Vagina (tissue), 2 donors: ENCODE measurements around the gene CALM3. TPM values are rescaled to one million over a fixed set of nuclear protein-coding genes. Genes with fewer than 3 reads are reported as not detected.

ENCODE experiments used
- DNase-seq, 2 donors: peaks; one replicate each; pipeline ENCODE4 v3.0.0-alpha.2; 2017; ENCODE audit errors: extremely low spot score in 2 of 2
- H3K27ac ChIP-seq: fragments of 200-600 bp; sonication (generic); one replicate; pipeline ENCODE4 v1.5.1; 2019
- H3K27me3 ChIP-seq: fragments of 200-600 bp; sonication (generic); one replicate; pipeline ENCODE4 v1.5.1; 2019
- H3K36me3 ChIP-seq, 2 donors: fragments of 200-600 bp; sonication (generic); one replicate each; pipeline ENCODE4 v1.5.1; 2017 to 2019
- H3K4me1 ChIP-seq: fragments of 200-600 bp; sonication (generic); one replicate; pipeline ENCODE4 v1.5.1; 2019
- H3K4me3 ChIP-seq, 2 donors: fragments of 200-600 bp; sonication (generic); 1 replicate in 1 of 2; 2 replicates in 1 of 2; pipeline ENCODE4 v1.5.1; 2016 to 2019
- H3K9me3 ChIP-seq: fragments of 200-600 bp; sonication (generic); one replicate; pipeline ENCODE4 v1.5.1; 2019
- CTCF ChIP-seq, 3 experiments: fragments of 450-650 bp in 2 of 3; fragments of 200-600 bp in 1 of 3; sonication (generic) in 1 of 3; IDR thresholded peaks; one replicate each; pipeline ENCODE4 v1.5.1; 2017 to 2019; ENCODE audit warnings: antibody characterized with exemption in 3 of 3, mild to moderate bottlenecking in 2 of 3, moderate library complexity in 2 of 3
- POLR2A ChIP-seq, 2 donors: fragments of 450-650 bp; IDR thresholded peaks; one replicate each; pipeline ENCODE4 v1.6.1; 2017; ENCODE audit warnings: antibody characterized with exemption in 2 of 2, mild to moderate bottlenecking in 2 of 2, moderate library complexity in 2 of 2
- POLR2AphosphoS5 ChIP-seq, 2 donors: sonication (generic); formaldehyde crosslinking; IDR thresholded peaks; one replicate each; pipeline ENCODE4 v1.9.0; 2017; ENCODE audit warnings: antibody characterized with exemption in 2 of 2, mild to moderate bottlenecking in 2 of 2, low read depth in 1 of 2; ENCODE audit not compliant: insufficient read depth in 1 of 2
- intact Hi-C: fragments of 100-400 bp; cut with DNase I; formaldehyde crosslinking; loops from one replicate; pipeline ENCODE4 v1.15.1; 2023
- total RNA-seq: library from RNA; depleted of rRNA; stranded (reverse); fragments of >200 nt; gene quantifications from one replicate; pipeline ENCODE4 v1.2.3, GENCODE V29; 2016

Gene CALM3
- total RNA-seq, 1 donor from 2014 or later: 105 TPM

- H3K27me3 ChIP-seq: no peaks in the 10 kb centered on the region
- DNase-seq: no peak
- no peak overlapping the region for H3K27ac ChIP-seq
- H3K4me1 ChIP-seq: peaks cover 50% of the 10 kb centered on the region
- no peaks in the 10 kb centered on the region for H3K9me3 ChIP-seq
- no peak overlapping the region for H3K4me3 ChIP-seq
- intact Hi-C loops: no loop called here
- peaks cover 0 to 43% of the 10 kb centered on the region in 2 donors for H3K36me3 ChIP-seq
- TF ChIP-seq POLR2AphosphoS5 (IDR thresholded peaks at IDR 0.05; ENCODE audit: insufficient read depth in 1 of 2, low read depth in 1 of 2): no peak
- TF ChIP-seq CTCF (IDR thresholded peaks at IDR 0.05): no peak
- TF ChIP-seq POLR2A (IDR thresholded peaks at IDR 0.05): no peak
Observed at GRCh38 chr19:46606681-46607447, 5.7 kb downstream of the CALM3 start.

- H3K4me1 ChIP-seq: peaks cover 44% of the 10 kb centered on the region
- H3K36me3 ChIP-seq: peaks cover 0 to 43% of the 10 kb centered on the region in 2 donors
- no peak for DNase-seq
- intact Hi-C loops: no loop called here
- TF ChIP-seq POLR2A (IDR thresholded peaks at IDR 0.05) (no peak), CTCF (IDR thresholded peaks at IDR 0.05) (no peak), POLR2AphosphoS5 (IDR thresholded peaks at IDR 0.05; ENCODE audit: insufficient read depth in 1 of 2, low read depth in 1 of 2) (no peak)
- H3K27me3 ChIP-seq: no peaks in the 10 kb centered on the region
- no peak overlapping the region for H3K4me3 ChIP-seq
- H3K9me3 ChIP-seq: no peaks in the 10 kb centered on the region
- no peak overlapping the region for H3K27ac ChIP-seq
Observed at GRCh38 chr19:46607448-46607841, 6.3 kb downstream of the CALM3 start.

GRCh38 chr19:46608178-46608577, 7.0 kb downstream of the CALM3 start:
- TF ChIP-seq POLR2A (IDR thresholded peaks at IDR 0.05): no peak
- no peak for TF ChIP-seq CTCF (IDR thresholded peaks at IDR 0.05)
- no peak for TF ChIP-seq POLR2AphosphoS5 (IDR thresholded peaks at IDR 0.05; ENCODE audit: insufficient read depth in 1 of 2, low read depth in 1 of 2)
- no peak for DNase-seq
- H3K36me3 ChIP-seq: peaks cover 0 to 43% of the 10 kb centered on the region in 2 donors
- H3K27me3 ChIP-seq: no peaks in the 10 kb centered on the region
- H3K4me1 ChIP-seq: peaks cover 37% of the 10 kb centered on the region
- H3K27ac ChIP-seq: no peak overlapping the region
- no peaks in the 10 kb centered on the region for H3K9me3 ChIP-seq
- intact Hi-C loops: no loop called here
- no peak overlapping the region for H3K4me3 ChIP-seq

- H3K4me1 ChIP-seq: peaks cover 32% of the 10 kb centered on the region
- no peaks in the 10 kb centered on the region for H3K27me3 ChIP-seq
- intact Hi-C loops: no loop called here
- H3K36me3 ChIP-seq: peaks cover 0 to 43% of the 10 kb centered on the region in 2 donors
- no peak overlapping the region for H3K27ac ChIP-seq
- DNase-seq: peak in 1 of 2 donors; percentile 77
- TF ChIP-seq POLR2AphosphoS5 (IDR thresholded peaks at IDR 0.05; ENCODE audit: insufficient read depth in 1 of 2, low read depth in 1 of 2) (no peak), CTCF (IDR thresholded peaks at IDR 0.05) (no peak), POLR2A (IDR thresholded peaks at IDR 0.05) (no peak)
- H3K9me3 ChIP-seq: no peaks in the 10 kb centered on the region
- H3K4me3 ChIP-seq: no peak overlapping the region
Observed at GRCh38 chr19:46608581-46609345, 7.6 kb downstream of the CALM3 start.
